BLaER1 (cell line): Measurements from ENCODE around the gene MAP7D3.

Experiments used
- H3K27ac ChIP-seq: shearing (Covaris generic); formaldehyde crosslinking; 2 replicates; pipeline ENCODE4 v1.8.1; 2022
- H3K27me3 ChIP-seq: shearing (Covaris generic); formaldehyde crosslinking; 2 replicates; pipeline ENCODE4 v1.8.1; 2022
- H3K36me3 ChIP-seq: shearing (Covaris generic); formaldehyde crosslinking; 2 replicates; pipeline ENCODE4 v1.8.1; 2022
- H3K4me1 ChIP-seq: shearing (Covaris generic); formaldehyde crosslinking; 2 replicates; pipeline ENCODE4 v1.8.1; 2022
- H3K4me2 ChIP-seq: shearing (Covaris generic); formaldehyde crosslinking; 2 replicates; pipeline ENCODE4 v1.8.1; 2022
- H3K4me3 ChIP-seq: shearing (Covaris generic); formaldehyde crosslinking; 2 replicates; pipeline ENCODE4 v1.8.1; 2022
- H3K9ac ChIP-seq: shearing (Covaris generic); formaldehyde crosslinking; 2 replicates; pipeline ENCODE4 v1.8.1; 2022
- H3K9me3 ChIP-seq: shearing (Covaris generic); formaldehyde crosslinking; 2 replicates; pipeline ENCODE4 v1.8.1; 2022
- H4K20me1 ChIP-seq: shearing (Covaris generic); formaldehyde crosslinking; 2 replicates; pipeline ENCODE4 v1.8.1; 2022
- Cebpa-rat ChIP-seq: shearing (Covaris generic); IDR thresholded peaks from 2 replicates; pipeline ENCODE4 v1.8.1; 2022

Gene MAP7D3

DNA sequence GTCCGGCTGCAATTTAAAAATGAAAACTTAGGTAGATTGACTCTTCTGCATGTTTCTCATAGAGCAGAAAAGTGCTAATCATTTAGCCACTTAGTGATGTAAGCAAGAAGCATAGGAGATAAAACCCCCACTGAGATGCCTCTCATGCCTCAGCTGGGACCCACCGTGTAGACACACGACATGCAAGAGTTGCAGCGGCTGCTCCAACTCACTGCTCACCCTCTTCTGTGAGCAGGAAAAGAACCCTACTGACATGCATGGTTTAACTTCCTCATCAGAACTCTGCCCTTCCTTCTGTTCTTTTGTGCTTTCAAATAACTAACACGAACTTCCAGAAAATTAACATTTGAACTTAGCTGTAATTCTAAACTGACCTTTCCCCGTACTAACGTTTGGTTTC lies 41.0 kb downstream of the MAP7D3 start:
- peaks cover 24% of the 10 kb centered on the region for H3K36me3 ChIP-seq
- H3K9me3 ChIP-seq: no peaks in the 10 kb centered on the region
- peak overlapping the region; percentile 31; the same call in 1 of the 2 replicates for H3K27ac ChIP-seq
- peak overlapping the region; percentile 47 for H3K4me3 ChIP-seq
- peaks cover 95% of the 10 kb centered on the region for H3K27me3 ChIP-seq
- H3K4me1 ChIP-seq: peaks cover 80% of the 10 kb centered on the region
- peak overlapping the region; percentile 55; the same call in 1 of the 2 replicates for H3K9ac ChIP-seq
- peaks cover 60% of the 10 kb centered on the region; the same call in 1 of the 2 replicates for H4K20me1 ChIP-seq
- TF ChIP-seq Cebpa-rat: no peak
- peak overlapping the region; percentile 73 for H3K4me2 ChIP-seq

DNA sequence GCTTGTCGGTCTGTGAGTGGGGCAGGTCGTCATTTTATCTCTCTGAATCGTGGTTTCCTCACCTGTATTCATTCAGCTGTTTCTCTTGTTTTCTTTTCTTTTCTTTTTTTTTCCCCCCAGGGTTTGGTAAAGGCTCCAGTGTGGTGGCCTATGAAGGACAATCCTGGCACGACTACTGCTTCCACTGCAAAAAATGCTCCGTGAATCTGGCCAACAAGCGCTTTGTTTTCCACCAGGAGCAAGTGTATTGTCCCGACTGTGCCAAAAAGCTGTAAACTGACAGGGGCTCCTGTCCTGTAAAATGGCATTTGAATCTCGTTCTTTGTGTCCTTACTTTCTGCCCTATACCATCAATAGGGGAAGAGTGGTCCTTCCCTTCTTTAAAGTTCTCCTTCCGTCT lies 41.4 kb downstream of the MAP7D3 start:
- H3K4me2 ChIP-seq: peak overlapping the region; percentile 73
- H4K20me1 ChIP-seq: peaks cover 60% of the 10 kb centered on the region; the same call in 1 of the 2 replicates
- no peak overlapping the region; the same call in 1 of the 2 replicates for H3K9ac ChIP-seq
- no peak for TF ChIP-seq Cebpa-rat
- peaks cover 24% of the 10 kb centered on the region for H3K36me3 ChIP-seq
- H3K9me3 ChIP-seq: no peaks in the 10 kb centered on the region
- peak overlapping the region; percentile 48 for H3K27ac ChIP-seq
- peaks cover 83% of the 10 kb centered on the region for H3K4me1 ChIP-seq
- H3K27me3 ChIP-seq: peaks cover 95% of the 10 kb centered on the region
- peak overlapping the region; percentile 47 for H3K4me3 ChIP-seq

DNA sequence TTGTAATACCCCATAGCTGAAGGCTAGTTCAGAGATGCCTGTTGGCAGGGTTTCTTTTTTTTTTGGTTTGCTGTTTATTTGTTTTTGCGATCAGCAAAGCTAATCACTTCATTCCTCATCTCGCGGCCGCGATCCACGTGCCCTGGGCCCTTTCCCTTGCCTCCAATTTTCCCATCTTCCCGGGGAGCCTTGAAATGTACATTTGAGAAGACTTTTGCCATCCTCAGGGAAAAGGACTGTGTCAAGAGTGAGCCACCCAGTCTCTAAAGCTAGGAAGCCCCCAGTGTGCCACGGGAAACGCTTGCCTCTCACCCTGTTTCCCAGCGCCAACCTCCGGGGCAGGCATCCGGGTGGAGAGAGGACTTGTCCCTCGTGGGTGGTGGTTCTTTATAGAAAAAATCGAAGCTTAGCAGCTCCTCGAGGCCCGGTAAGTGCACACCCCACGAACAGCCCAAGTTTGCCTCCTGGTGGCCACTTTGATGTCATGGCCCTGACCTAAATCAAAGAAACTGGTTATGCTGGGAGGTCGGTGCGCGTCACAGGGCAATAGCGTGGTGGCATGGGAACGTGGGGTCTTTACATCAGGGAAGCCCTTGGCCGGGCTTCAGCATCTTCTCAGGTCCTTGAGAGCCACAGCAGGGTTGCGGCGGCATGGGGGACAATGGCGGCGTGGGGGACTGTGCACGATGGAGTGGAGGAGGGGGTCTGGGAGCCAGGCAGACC lies 42.0 kb downstream of the MAP7D3 start:
- peaks cover 60% of the 10 kb centered on the region; the same call in 1 of the 2 replicates for H4K20me1 ChIP-seq
- H3K36me3 ChIP-seq: peaks cover 24% of the 10 kb centered on the region
- no peak for TF ChIP-seq Cebpa-rat
- H3K9me3 ChIP-seq: no peaks in the 10 kb centered on the region
- H3K27me3 ChIP-seq: peaks cover 95% of the 10 kb centered on the region
- H3K9ac ChIP-seq: no peak overlapping the region
- peak overlapping the region; percentile 48 for H3K27ac ChIP-seq
- 0 out of 2 replicates have a peak overlapping the region, but pooled peaks have one; percentile 47 for H3K4me3 ChIP-seq
- peak overlapping the region; percentile 73 for H3K4me2 ChIP-seq
- peaks cover 83% of the 10 kb centered on the region for H3K4me1 ChIP-seq

DNA sequence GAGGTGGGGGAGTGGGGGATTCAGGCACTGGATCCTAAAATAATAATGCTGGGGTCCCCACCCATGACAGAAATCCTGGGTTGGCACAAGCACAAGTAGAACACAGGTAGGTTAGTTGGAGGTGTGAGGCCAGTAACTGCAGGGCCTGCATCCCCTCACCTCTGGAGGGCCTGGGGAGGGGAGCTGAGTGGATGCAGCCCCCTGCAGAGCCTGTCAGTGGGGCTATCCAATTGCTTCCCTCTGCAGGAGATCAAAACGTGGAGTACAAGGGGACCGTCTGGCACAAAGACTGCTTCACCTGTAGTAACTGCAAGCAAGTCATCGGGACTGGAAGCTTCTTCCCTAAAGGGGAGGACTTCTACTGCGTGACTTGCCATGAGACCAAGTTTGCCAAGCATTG lies 43.7 kb downstream of the MAP7D3 start:
- no peak overlapping the region for H3K4me3 ChIP-seq
- H3K9ac ChIP-seq: no peak overlapping the region
- no peak overlapping the region for H3K27ac ChIP-seq
- no peak for TF ChIP-seq Cebpa-rat
- peaks cover 75% of the 10 kb centered on the region for H3K4me1 ChIP-seq
- no peaks in the 10 kb centered on the region for H3K9me3 ChIP-seq
- peaks cover 24% of the 10 kb centered on the region for H3K36me3 ChIP-seq
- peaks cover 65% of the 10 kb centered on the region; the same call in 1 of the 2 replicates for H4K20me1 ChIP-seq
- H3K4me2 ChIP-seq: no peak overlapping the region
- peaks cover 96% of the 10 kb centered on the region for H3K27me3 ChIP-seq

DNA sequence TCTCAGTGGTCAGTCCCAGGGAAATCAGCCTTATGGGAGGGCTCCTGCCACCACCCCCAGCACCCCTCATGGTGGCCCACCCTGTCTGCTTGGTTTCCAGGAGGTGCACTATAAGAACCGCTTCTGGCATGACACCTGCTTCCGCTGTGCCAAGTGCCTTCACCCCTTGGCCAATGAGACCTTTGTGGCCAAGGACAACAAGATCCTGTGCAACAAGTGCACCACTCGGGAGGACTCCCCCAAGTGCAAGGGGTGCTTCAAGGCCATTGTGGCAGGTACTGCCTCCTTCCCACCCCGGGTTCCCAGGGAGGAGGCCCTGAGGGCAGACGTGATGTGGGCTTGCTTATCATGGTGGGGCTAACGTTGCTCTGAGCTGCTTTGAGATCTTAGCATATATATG lies 44.3 kb downstream of the MAP7D3 start:
- H3K27me3 ChIP-seq: peaks cover 96% of the 10 kb centered on the region

DNA sequence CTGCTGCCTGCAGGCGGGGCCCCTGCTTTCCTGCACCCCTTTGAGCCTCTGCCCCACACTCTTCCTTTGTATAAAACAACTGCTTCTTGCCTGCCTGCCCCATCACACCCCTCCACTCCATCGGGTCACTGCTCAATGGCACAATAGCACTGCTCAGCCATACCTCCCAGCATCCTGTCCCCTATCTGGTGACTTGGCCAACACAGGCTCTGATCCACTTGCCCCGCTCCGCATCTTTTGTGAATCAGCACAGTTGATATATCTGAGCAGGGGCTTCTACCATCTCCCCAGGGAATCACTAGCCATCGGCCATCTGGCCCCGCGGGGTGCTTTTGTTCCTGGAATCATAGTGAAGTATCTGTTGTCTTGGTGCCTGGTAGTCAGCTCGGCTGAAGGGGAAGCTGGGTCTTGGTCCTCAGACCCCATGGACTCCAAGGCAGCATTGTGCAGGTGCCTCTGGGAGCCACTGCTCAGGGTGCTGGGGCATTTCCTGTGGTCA lies 45.3 kb downstream of the MAP7D3 start:
- Histone ChIP-seq H3K4me1 (peaks cover 59% of the 10 kb centered on the region), H3K4me2 (peak overlapping the region; percentile 31), H3K27me3 (peaks cover 97% of the 10 kb centered on the region), H3K36me3 (peaks cover 24% of the 10 kb centered on the region), H3K4me3 (no peak overlapping the region), H3K9me3 (no peaks in the 10 kb centered on the region), H3K9ac (no peak overlapping the region), H4K20me1 (peaks cover 68% of the 10 kb centered on the region; the same call in 1 of the 2 replicates), H3K27ac (no peak overlapping the region)
- no peak for TF ChIP-seq Cebpa-rat

More for the DNA sequence above, 44.3 kb downstream of the MAP7D3 start:
- H3K4me3 ChIP-seq: no peak overlapping the region
- no peak overlapping the region for H3K27ac ChIP-seq
- H3K36me3 ChIP-seq: peaks cover 24% of the 10 kb centered on the region
- H3K4me1 ChIP-seq: peaks cover 69% of the 10 kb centered on the region
- H3K4me2 ChIP-seq: no peak overlapping the region
- no peaks in the 10 kb centered on the region for H3K9me3 ChIP-seq
- H3K9ac ChIP-seq: no peak overlapping the region
- H4K20me1 ChIP-seq: peaks cover 65% of the 10 kb centered on the region; the same call in 1 of the 2 replicates
- TF ChIP-seq Cebpa-rat: no peak

DNA sequence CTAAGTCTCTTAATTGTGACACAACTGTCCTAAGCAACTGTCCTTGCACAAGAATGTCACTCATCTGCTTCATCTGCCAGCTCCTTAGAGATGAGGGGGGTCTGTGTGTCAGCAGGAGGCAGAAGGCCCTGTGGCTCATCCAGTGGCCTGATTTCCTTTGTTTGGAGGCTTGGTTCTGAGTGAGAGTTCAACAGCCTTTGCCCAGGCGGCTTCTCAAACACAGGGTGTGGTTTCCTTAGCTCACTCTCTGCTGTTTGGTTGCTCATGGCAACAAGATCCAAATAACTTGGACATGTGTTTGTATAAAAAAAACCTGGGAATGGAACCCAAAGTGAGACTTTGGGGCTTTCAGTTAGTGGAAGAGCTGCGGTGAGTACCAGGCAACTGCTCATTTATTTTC lies 46.6 kb downstream of the MAP7D3 start:
- peak overlapping the region; percentile 10; the same call in 1 of the 2 replicates for H3K4me2 ChIP-seq
- H3K27ac ChIP-seq: no peak overlapping the region
- H3K27me3 ChIP-seq: peaks cover 91% of the 10 kb centered on the region
- H4K20me1 ChIP-seq: peaks cover 64% of the 10 kb centered on the region; the same call in 1 of the 2 replicates
- peaks cover 50% of the 10 kb centered on the region for H3K4me1 ChIP-seq
- no peak overlapping the region for H3K4me3 ChIP-seq
- no peak overlapping the region for H3K9ac ChIP-seq
- H3K36me3 ChIP-seq: peaks cover 24% of the 10 kb centered on the region
- TF ChIP-seq Cebpa-rat: no peak
- H3K9me3 ChIP-seq: no peaks in the 10 kb centered on the region

DNA sequence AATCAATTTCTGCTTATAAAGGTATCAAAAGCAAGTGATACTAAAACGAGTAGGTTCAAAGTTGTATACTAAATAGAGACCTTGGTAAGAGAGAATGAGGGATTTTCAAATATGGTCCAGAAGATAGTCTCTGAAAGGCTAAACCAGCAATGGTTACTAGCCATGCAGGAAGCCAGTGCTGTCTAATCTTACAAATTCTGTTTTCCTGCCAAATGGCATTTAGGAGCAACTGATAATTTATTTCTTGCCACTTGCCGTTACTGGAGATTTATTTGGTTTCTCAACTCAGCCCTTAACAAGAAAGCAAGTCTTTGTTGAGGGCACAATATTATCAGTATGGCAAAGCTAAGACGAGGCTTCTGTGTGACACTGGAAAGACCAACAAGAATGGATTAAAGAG lies 47.2 kb downstream of the MAP7D3 start:
- peaks cover 44% of the 10 kb centered on the region for H3K4me1 ChIP-seq
- H4K20me1 ChIP-seq: peaks cover 60% of the 10 kb centered on the region; the same call in 1 of the 2 replicates
- H3K4me3 ChIP-seq: no peak overlapping the region
- H3K27me3 ChIP-seq: peaks cover 91% of the 10 kb centered on the region
- 0 out of 2 replicates have a peak overlapping the region, but pooled peaks have one; percentile 10 for H3K4me2 ChIP-seq
- H3K27ac ChIP-seq: no peak overlapping the region
- H3K9me3 ChIP-seq: no peaks in the 10 kb centered on the region
- no peak for TF ChIP-seq Cebpa-rat
- H3K36me3 ChIP-seq: peaks cover 24% of the 10 kb centered on the region
- no peak overlapping the region for H3K9ac ChIP-seq

DNA sequence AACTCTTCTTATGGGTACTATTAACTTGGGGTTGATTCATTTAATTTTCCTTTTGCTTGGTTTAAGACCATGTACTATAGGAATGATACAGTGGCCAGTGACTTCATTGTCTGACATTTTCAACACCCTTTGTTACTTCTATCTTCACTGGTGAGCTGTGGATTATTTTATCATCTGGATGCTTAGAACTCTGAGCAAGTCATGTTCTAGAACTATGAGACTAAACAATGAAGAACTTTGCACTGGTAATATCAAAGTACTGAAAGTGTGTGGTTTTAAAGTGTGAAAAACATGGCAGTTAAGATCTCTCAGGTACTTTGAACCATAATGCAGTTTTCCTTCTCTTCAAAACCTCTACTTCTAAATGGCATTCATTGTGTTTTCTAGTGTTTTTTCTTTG lies 47.8 kb downstream of the MAP7D3 start:
- no peak for TF ChIP-seq Cebpa-rat
- H3K27ac ChIP-seq: no peak overlapping the region

DNA sequence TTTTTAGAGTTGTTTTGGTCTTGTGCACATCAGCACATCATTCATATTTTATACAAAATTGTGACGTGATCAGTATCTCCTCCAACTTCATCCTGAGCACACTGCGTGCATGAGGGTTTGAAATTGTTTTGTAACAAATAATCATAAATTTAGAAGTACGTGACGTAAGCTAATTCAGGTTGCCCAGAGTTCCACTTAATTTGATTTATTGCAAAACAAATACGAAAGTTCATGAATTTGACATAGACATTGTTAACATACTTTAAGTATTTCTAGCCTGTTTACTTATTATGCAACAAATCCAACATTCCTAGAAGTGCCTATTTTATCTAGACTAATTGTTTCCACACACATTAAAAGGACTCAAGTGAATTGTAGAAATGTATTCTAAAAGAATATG lies 48.3 kb downstream of the MAP7D3 start:
- no peak overlapping the region for H3K4me3 ChIP-seq
- no peak overlapping the region for H3K27ac ChIP-seq
- H3K4me2 ChIP-seq: no peak overlapping the region
- H3K27me3 ChIP-seq: peaks cover 89% of the 10 kb centered on the region
- no peak for TF ChIP-seq Cebpa-rat
- no peak overlapping the region for H3K9ac ChIP-seq
- peaks cover 60% of the 10 kb centered on the region; the same call in 1 of the 2 replicates for H4K20me1 ChIP-seq
- peaks cover 35% of the 10 kb centered on the region for H3K4me1 ChIP-seq
- peaks cover 17% of the 10 kb centered on the region for H3K36me3 ChIP-seq
- no peaks in the 10 kb centered on the region for H3K9me3 ChIP-seq

More for the DNA sequence above, 47.8 kb downstream of the MAP7D3 start:
- Histone ChIP-seq H3K4me2 (no peak overlapping the region), H3K9me3 (no peaks in the 10 kb centered on the region), H3K9ac (no peak overlapping the region), H3K4me3 (no peak overlapping the region), H3K27me3 (peaks cover 93% of the 10 kb centered on the region), H3K36me3 (peaks cover 23% of the 10 kb centered on the region), H3K4me1 (peaks cover 40% of the 10 kb centered on the region), H4K20me1 (peaks cover 60% of the 10 kb centered on the region; the same call in 1 of the 2 replicates)
